ENCODE measurements around the gene CDK5RAP3. TPM values are rescaled to one million over a fixed set of nuclear protein-coding genes. Genes with fewer than 3 reads are reported as not detected.
A peak's percentile ranks its signal among the peaks of the same experiment; 100 is the strongest.

Gene CDK5RAP3
- total and polyA plus RNA-seq, 5 experiments from 2014 or later, result 63.6 to 356 (median 73.0) TPM

DNA sequence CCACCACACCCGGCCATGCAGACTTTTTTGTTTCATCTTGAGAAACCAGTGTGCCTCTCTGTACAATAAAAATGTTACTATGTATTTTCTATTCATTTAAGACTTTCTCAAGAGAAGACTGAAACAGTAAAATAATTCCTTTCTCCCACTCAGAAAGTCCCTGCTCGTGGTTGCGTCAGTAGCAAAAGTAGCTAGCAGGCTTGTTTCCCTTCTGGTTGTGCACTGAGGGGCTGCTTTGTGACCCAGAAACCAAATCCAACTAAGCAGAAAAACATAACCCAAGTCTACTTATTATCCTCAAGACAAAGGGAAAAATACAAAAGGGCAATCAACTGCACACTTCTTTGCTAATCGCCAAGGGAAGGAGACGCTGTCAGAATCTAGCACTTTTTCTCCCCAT is 33.0 kb upstream of the CDK5RAP3 start:
- no peak for ATAC-seq
- H3K27ac Mint-ChIP-seq, result no peak overlapping the region
- H3K9me3 Mint-ChIP-seq, result peaks cover 0 to 9% (median 0%) of the 10 kb centered on the region in 9 donors
- peaks cover 16 to 30% (median 22%) of the 10 kb centered on the region in 4 donors for H3K4me1 Mint-ChIP-seq
- DNase-seq, result peak in 1 of 10 donors; percentile 6
- no peaks in the 10 kb centered on the region for H3K27me3 Mint-ChIP-seq
- no peaks in the 10 kb centered on the region for H3K36me3 Mint-ChIP-seq
- POLR2A ChIA-PET, result interaction anchor here (0.6 to 1.4 kb wide), 2 partner anchors 37 to 42 kb away, joined by 5 read pairs; no protein-coding TSS in a partner anchor
- H3K4me3 Mint-ChIP-seq, result no peak overlapping the region

DNA sequence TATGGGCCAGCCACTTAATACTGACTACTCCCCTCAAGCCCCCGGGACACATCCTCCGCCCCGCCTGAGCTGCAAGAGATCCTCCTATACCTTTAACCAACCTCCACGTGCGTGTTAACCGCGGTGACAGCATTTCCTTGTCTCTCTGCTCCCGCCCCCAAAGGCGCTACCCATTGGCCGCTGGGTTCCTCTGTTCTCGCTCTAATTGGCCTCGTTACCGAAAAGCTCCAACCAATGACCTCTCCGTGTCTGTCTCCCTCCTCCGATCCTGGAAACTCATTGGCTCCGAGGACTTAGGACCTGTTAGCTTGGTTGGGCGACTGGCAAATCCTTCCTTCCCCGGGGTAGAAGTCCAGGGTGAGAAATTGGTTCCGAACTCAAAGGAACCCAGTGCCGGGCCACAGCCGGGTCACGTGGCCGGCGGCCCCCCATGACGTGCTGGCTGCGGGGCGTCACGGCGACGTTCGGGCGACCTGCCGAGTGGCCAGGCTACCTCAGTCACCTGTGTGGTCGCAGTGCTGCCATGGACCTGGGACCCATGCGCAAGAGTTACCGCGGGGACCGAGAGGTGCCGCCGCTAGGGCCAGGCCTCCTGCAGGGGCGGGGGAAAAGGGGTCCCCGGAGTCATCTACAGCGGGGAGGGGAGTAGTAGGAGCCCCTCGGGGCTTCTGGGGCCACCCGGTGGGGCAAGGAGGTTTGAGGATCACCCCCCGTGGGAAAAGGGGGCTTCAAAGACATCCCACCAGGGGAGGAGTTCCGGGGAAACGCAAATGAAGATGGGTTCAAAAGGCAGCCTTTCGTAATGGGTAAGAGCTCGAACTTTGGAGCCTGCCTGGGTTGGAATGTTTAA is 29.4 kb upstream of the CDK5RAP3 start, which contains the start of gene PNPO:
PNPO (plus strand) TSS at position 326 of the 850 bp plus-strand sequence; CDS start at position 431, 105 bp downstream.
- Mint-ChIP-seq H3K9me3 (peaks cover 0 to 9% (median 0%) of the 10 kb centered on the region in 9 donors), H3K27me3 (no peaks in the 10 kb centered on the region), H3K36me3 (peaks cover 0 to 9% (median 1%) of the 10 kb centered on the region in 3 donors), H3K27ac (peak within 1 kb of the TSS; percentile 68 to 97 (median 92)), H3K4me3 (peak within 1 kb of the TSS; percentile 67 to 95 (median 91)), H3K4me1 (peaks cover 32 to 64% (median 54%) of the 10 kb centered on the region in 4 donors)
- POLR2A ChIA-PET, result interaction anchor here (0.5 to 8.0 kb wide), 12 partner anchors 9 to 291 kb away, joined by 3 to 70 read pairs (median 4); partner anchors contain the start of genes CDK5RAP3, KPNB1, LRRC46 and MRPL10
- ATAC-seq (peak; percentile 97), DNase-seq (peak; percentile 78 to 96 (median 92))

DNA sequence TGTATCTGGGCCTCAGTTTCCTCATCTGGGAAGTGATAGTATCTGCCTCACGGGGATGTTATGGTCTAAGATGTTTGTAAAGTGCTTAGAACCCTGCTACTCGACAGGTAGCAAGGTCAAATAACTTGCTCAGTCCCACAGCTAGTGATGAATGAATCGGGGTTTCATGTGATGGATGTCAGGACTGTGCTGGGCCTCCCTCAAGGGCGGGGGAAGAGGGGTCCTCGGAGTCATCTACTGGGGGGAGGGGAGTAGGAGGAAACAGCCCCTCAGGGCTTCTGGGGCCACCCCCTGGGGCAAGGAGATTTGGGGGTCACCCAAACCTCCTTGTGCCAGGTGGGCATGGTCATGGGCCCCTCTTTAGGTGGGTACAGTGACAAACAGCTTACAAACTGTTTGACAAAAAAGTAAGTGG is 28.8 kb upstream of the CDK5RAP3 start:
- H3K27me3 Mint-ChIP-seq, result no peaks in the 10 kb centered on the region
- peak overlapping the region; percentile 68 to 97 (median 92) for H3K27ac Mint-ChIP-seq
- H3K4me1 Mint-ChIP-seq, result peaks cover 33 to 67% (median 60%) of the 10 kb centered on the region in 4 donors

DNA sequence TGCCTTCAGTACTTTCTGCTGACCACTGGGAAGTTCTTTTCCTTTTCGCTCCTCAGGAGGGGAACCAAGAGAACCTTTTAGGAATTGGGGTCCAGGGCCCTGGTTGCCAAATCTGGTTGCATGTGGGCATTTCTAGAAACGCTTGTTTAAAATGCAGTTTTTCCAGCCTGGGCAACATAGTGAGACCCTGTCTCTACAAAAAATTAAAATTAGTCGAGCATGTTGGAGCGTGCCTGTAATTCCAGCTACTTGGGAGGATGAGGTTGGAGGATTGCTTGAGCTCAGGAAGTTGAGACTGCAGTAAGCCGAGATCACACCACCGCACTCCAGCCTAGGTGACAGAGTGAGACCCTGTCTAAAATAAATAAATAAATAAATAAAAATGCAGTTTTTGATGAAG is 28.3 kb upstream of the CDK5RAP3 start:
- H3K4me3 Mint-ChIP-seq, result peak overlapping the region; percentile 67 to 95 (median 91)
- DNase-seq, result no peak
- POLR2A ChIA-PET, result interaction anchor here (3.1 to 8.0 kb wide), 2 partner anchors 28 to 47 kb away, joined by 25 to 70 read pairs; partner anchors contain the start of genes CDK5RAP3 and SP2
- H3K9me3 Mint-ChIP-seq, result peaks cover 0 to 9% (median 0%) of the 10 kb centered on the region in 9 donors
- H3K27ac Mint-ChIP-seq, result peak overlapping the region; percentile 34 to 97 (median 82)
- peaks cover 33 to 70% (median 64%) of the 10 kb centered on the region in 4 donors for H3K4me1 Mint-ChIP-seq
- H3K27me3 Mint-ChIP-seq, result no peaks in the 10 kb centered on the region
- peaks cover 0 to 19% (median 1%) of the 10 kb centered on the region in 3 donors for H3K36me3 Mint-ChIP-seq
- ATAC-seq, result no peak

More for the DNA sequence above, 28.8 kb upstream of the CDK5RAP3 start:
- DNase-seq, result peak in 2 of 10 donors; percentile 11 to 60
- Mint-ChIP-seq H3K36me3 (peaks cover 0 to 14% (median 1%) of the 10 kb centered on the region in 3 donors), H3K9me3 (peaks cover 0 to 9% (median 0%) of the 10 kb centered on the region in 9 donors), H3K4me3 (peak overlapping the region; percentile 67 to 95 (median 91))
- no peak for ATAC-seq
- POLR2A ChIA-PET, result interaction anchor here (0.9 to 8.0 kb wide), 6 partner anchors 8 to 105 kb away, joined by 3 to 70 read pairs (median 11); partner anchors contain the start of genes CDK5RAP3, NFE2L1, SCRN2 and SP2

DNA sequence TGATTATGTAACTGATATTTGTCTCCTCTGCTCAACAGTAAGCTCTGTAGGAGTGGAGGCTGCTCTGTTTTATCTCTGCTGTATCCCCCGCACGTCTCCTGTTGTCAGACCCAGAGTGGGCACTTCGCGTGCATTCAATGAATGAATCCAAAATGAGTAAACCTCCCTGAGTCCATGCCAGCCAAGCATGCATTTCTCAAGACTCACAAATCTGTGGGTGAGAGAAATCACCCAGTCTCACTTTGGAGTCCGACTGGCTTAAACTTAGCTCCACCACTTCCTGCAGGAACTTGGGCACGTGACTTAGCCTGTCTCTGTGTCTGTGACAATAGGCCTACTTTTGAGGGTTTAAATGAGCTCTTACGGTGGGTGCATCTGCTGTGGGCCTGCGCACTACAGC is 25.8 kb upstream of the CDK5RAP3 start:
- POLR2A ChIA-PET, result interaction anchor here (0.5 to 8.0 kb wide), 7 partner anchors 8 to 295 kb away, joined by 3 to 70 read pairs (median 3); partner anchors contain the start of genes CDK5RAP3, LRRC46, MRPL10 and SP2
- ATAC-seq (no peak), DNase-seq (peak in 4 of 10 donors; percentile 13 to 41 (median 32))
- Mint-ChIP-seq H3K27ac (peak overlapping the region; percentile 43 to 95 (median 86)), H3K36me3 (peaks cover 0 to 31% (median 1%) of the 10 kb centered on the region in 3 donors), H3K9me3 (peaks cover 0 to 9% (median 0%) of the 10 kb centered on the region in 9 donors), H3K4me1 (peaks cover 45 to 87% (median 82%) of the 10 kb centered on the region in 4 donors), H3K27me3 (no peaks in the 10 kb centered on the region), H3K4me3 (peak overlapping the region; percentile 15 to 87 (median 71))

DNA sequence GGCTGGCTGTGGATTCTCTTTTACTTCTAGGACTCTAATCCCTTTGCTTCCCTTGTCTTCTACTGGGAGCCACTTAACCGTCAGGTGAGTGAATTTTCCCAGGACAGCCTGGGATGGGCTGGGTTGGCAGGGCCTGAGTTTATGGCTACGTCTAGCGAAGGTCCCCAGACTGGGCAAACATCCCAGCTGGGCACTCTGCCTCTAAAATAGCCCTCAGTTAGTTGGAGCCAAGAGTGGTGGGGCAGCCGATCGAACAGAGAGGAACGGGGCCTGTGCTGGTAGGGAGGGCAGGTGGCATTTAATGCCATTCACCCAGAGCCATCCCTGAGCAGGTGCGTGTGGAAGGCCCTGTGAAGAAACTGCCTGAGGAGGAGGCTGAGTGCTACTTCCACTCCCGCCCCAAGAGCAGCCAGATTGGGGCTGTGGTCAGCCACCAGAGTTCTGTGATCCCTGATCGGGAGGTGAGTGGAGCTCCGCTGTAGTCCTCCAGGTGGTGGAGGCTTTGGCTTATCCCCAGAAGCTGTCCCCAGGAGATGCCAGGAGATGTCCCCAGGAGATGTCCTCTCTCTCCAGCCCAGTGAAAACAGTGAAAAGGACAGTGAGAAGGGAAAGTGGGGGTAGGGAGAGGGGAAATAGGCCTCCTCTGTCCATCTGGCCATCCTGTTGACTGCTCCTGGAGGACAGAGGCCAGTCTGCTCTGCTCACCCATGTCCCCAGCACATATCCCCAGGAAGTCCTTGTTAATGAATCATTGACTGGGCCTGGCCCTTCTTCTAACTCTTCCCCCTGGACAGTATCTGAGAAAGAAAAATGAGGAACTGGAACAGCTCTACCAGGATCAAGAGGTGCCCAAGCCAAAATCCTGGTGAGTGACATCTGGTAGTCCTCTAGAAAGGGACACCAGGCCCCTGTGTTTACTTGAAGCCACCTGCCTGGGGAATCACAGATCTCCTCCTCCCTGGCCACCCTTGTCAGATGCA is 25.1 kb upstream of the CDK5RAP3 start:
- no peak for DNase-seq

DNA sequence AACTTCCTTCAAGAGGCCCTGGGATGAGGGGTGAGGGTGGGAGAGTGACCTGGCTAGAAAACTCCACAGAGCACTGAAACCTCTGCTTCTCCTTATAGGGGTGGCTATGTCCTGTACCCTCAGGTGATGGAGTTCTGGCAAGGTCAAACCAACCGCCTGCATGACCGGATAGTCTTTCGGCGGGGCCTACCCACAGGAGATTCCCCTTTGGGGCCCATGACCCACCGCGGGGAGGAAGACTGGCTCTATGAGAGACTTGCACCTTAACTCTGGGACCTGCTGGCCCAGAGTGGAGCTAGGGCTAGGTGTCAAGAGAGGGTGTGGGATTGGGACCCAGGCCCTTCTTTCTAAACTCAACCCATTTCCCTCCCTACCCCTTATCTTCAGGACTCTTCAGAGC is 24.4 kb upstream of the CDK5RAP3 start:
- Mint-ChIP-seq H3K9me3 (no peaks in the 10 kb centered on the region), H3K4me1 (peaks cover 40 to 89% (median 76%) of the 10 kb centered on the region in 4 donors), H3K27me3 (no peaks in the 10 kb centered on the region), H3K36me3 (peaks cover 0 to 31% (median 1%) of the 10 kb centered on the region in 3 donors), H3K27ac (peak overlapping the region; percentile 45 to 95 (median 86)), H3K4me3 (peak overlapping the region in 8 of 10 donors; percentile 46 to 87 (median 70))
- POLR2A ChIA-PET, result interaction anchor here (0.9 to 8.0 kb wide), 3 partner anchors 24 to 101 kb away, joined by 3 to 70 read pairs (median 46); partner anchors contain the start of genes CDK5RAP3 and SP2
- DNase-seq, result no peak
- ATAC-seq, result no peak

More for the DNA sequence above, 25.1 kb upstream of the CDK5RAP3 start:
- no peak for ATAC-seq
- POLR2A ChIA-PET, result interaction anchor here (1.1 to 8.0 kb wide), 5 partner anchors 16 to 115 kb away, joined by 3 to 70 read pairs (median 15); partner anchors contain the start of genes CDK5RAP3, LRRC46, MRPL10 and SP2
- Mint-ChIP-seq H3K9me3 (peaks cover 0 to 7% (median 0%) of the 10 kb centered on the region in 9 donors), H3K27ac (peak overlapping the region; percentile 43 to 95 (median 86)), H3K4me1 (peaks cover 45 to 90% (median 83%) of the 10 kb centered on the region in 4 donors), H3K36me3 (peaks cover 0 to 31% (median 1%) of the 10 kb centered on the region in 3 donors), H3K4me3 (peak overlapping the region; percentile 42 to 87 (median 71)), H3K27me3 (no peaks in the 10 kb centered on the region)

DNA sequence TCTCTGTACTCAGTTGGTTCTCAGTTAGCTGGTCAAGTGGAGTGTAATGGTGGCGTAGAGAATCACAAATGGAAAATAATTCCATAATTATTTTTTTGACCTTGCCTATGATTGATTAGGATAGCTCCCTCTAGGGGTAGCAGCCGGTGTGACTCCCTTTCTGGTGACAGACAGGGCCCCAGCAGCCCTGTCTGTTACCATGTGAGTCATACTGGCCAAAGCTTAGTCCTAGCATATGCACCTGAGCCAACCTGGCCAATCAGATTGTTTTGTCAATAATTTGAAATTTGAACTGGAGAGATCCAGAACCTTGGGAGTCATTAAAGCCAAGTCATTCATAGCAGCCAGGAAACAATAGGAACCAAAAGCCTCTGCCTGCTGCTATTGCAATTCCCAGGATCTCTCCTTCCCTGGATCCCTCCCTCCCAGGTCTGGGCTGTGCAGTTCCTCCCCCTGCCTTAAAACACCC is 23.9 kb upstream of the CDK5RAP3 start:
- Mint-ChIP-seq H3K27me3 (no peaks in the 10 kb centered on the region), H3K36me3 (peaks cover 0 to 31% (median 1%) of the 10 kb centered on the region in 3 donors), H3K4me3 (peak overlapping the region; percentile 12 to 79 (median 65)), H3K27ac (peak overlapping the region; percentile 45 to 95 (median 85)), H3K4me1 (peaks cover 39 to 88% (median 72%) of the 10 kb centered on the region in 4 donors), H3K9me3 (no peaks in the 10 kb centered on the region)
- ATAC-seq (peak; percentile 54 to 57), DNase-seq (peak; percentile 47 to 84 (median 54))
- POLR2A ChIA-PET, result interaction anchor here (0.9 to 8.0 kb wide), 3 partner anchors 24 to 101 kb away, joined by 3 to 70 read pairs (median 46); partner anchors contain the start of genes CDK5RAP3 and SP2

DNA sequence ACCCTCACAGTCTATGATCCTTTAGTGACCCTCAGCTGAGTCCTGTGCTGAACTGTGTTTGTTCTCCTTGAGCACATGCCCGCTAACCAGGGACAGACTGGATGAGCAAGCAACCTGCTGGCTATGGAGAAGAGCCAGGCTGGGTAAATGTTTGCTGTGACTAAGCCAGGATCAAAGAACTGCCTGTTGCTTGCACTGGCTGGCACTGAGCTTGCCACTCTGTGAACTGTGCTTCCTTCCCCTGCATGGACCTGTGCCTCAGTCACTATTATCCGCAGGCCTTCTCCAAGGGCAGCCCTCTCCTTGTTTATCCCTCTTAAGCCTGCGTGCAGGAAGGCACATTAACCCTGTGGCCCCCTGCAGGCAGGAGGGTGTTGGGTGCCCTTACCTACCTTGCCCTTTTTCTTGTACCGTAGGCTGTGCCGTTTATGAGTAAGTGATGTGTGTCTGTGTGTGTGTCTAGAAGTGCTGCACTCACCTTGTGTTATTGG is 22.2 kb upstream of the CDK5RAP3 start:
- H3K36me3 Mint-ChIP-seq, result peaks cover 0 to 31% (median 1%) of the 10 kb centered on the region in 3 donors
- H3K9me3 Mint-ChIP-seq, result no peaks in the 10 kb centered on the region
- DNase-seq (no peak), ATAC-seq (peak in 1 of 2 donors; percentile 3)
- peak overlapping the region; percentile 64 to 92 (median 87) for H3K27ac Mint-ChIP-seq
- H3K27me3 Mint-ChIP-seq, result no peaks in the 10 kb centered on the region
- H3K4me3 Mint-ChIP-seq, result peak overlapping the region in 9 of 10 donors; percentile 72 to 85 (median 77)
- POLR2A ChIA-PET, result interaction anchor here (1.6 to 5.5 kb wide), 3 partner anchors 7 to 22 kb away, joined by 6 to 46 read pairs (median 16); partner anchors contain the start of genes CDK5RAP3 and PNPO
- H3K4me1 Mint-ChIP-seq, result peaks cover 36 to 74% (median 57%) of the 10 kb centered on the region in 4 donors

DNA sequence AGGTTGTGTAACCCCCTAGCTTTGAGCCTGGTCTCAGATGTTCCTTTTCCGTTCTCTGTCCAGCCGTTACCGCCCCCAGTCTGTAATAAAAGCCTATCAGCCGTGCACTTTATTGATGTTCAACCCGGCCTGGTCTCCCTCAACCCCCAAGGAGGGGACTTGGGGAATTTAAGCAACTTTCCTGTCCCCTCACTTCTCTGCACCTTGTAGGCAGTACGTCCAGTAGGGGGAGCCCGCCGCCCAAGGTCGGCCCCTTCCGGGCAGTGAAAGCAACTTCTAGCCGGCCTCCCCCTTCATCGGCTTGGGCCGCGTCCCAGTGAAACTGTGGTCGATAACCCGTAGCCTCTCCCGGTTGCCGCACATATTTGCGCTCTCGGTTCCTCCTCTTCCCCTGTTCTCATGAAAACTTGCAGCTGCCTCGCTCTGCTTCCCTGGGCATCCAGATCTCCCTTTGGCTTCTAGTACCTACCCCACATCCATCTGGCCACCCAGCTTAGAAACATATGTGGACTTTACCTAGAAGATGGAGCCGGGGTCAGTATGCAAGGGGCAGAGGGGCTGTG is 21.6 kb upstream of the CDK5RAP3 start:
- Mint-ChIP-seq H3K27me3 (no peaks in the 10 kb centered on the region), H3K9me3 (no peaks in the 10 kb centered on the region), H3K36me3 (peaks cover 0 to 33% (median 1%) of the 10 kb centered on the region in 3 donors), H3K27ac (peak overlapping the region; percentile 64 to 92 (median 87)), H3K4me1 (peaks cover 36 to 68% (median 53%) of the 10 kb centered on the region in 4 donors), H3K4me3 (peak overlapping the region; percentile 72 to 85 (median 78))
- DNase-seq (peak; percentile 48 to 89 (median 71)), ATAC-seq (peak; percentile 65 to 77)
- POLR2A ChIA-PET, result interaction anchor here (1.0 to 5.5 kb wide), 7 partner anchors 8 to 118 kb away, joined by 3 to 46 read pairs (median 6); partner anchors contain the start of genes CDK5RAP3, LRRC46, MRPL10 and PNPO

All from naive thymus-derived CD8-positive, alpha-beta T cell (primary cell).